ENCODE data around the gene GAS6. TPM values are rescaled to one million over a fixed set of nuclear protein-coding genes. Genes with fewer than 3 reads are reported as not detected.

GAS6 gene
- total RNA-seq, 1 experiment from 2014 or later, result 28.1 TPM

DNA sequence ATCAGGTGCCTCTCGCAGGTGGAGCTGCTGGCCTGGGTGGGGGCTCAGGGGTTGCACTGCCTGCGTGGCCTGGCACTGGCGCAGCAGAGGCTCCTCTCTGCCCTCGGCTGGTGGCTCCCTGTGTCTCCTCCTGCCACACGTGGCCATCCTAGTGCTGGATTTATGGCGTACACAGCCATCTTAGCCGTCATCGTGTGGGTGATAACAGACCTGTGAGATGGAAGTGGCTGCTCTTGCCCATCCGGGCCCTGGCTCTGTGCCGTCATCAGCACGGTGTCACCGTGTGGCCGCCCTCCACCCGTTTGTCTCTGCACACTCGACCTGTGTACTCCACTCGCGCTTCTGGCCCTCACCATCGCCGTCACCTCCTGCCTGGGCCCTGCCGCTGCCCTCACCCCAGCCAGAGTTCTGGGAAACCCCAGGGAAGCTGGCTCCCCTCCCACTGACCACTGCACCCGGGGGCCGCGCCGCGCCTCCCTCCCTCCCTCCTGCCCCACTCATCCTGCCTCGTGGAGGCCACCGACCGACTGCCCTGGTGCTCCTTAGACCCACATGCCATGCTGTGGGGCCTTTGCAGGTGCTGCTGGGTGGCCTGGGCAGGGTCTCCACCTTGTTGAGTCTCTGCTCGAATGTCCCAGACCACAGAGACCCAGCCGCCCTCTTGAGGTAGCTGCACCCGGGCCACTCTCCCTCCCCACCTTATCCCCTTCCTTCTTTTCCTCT lies 75.3 kb downstream of the GAS6 start:
- no TSS peak for BruUV-seq (replicated peaks)
- Histone ChIP-seq H3K4me3 (ENCODE audit: low read depth in 2 of 2, low read length in 2 of 2) (no peak overlapping the region), H3K4me1 (ENCODE audit: control insufficient read depth, insufficient read depth, low read length) (no peaks in the 10 kb centered on the region), H3K27ac (ENCODE audit: low read length) (no peak overlapping the region), H3K27me3 (ENCODE audit: control insufficient read depth, insufficient read depth, low read length) (no peaks in the 10 kb centered on the region), H3K36me3 (ENCODE audit: control insufficient read depth, insufficient read depth, low read length) (no peaks in the 10 kb centered on the region), H3K9me3 (ENCODE audit: control insufficient read depth, insufficient read depth, low read depth, low read length) (no peaks in the 10 kb centered on the region)
- in situ Hi-C loops (cut with HindIII; ENCODE audit: low pct_unique_long_range_greater_than_20kb, low sequenced_read_pairs), result no loop called here
- ChIA-PET POLR2A (no interaction called here), CTCF (no interaction called here)
- TF ChIP-seq TCF7L2 (IDR thresholded peaks at IDR 0.05; ENCODE audit: low read depth, low read length) (no peak), POLR2AphosphoS5 (IDR thresholded peaks at IDR 0.05; ENCODE audit: low read depth, low read length) (no peak), SIN3A (IDR thresholded peaks at IDR 0.05; ENCODE audit: borderline replicate concordance, insufficient read depth, low read depth, low read length) (no peak)
- TF ChIP-seq, protein P1, sequence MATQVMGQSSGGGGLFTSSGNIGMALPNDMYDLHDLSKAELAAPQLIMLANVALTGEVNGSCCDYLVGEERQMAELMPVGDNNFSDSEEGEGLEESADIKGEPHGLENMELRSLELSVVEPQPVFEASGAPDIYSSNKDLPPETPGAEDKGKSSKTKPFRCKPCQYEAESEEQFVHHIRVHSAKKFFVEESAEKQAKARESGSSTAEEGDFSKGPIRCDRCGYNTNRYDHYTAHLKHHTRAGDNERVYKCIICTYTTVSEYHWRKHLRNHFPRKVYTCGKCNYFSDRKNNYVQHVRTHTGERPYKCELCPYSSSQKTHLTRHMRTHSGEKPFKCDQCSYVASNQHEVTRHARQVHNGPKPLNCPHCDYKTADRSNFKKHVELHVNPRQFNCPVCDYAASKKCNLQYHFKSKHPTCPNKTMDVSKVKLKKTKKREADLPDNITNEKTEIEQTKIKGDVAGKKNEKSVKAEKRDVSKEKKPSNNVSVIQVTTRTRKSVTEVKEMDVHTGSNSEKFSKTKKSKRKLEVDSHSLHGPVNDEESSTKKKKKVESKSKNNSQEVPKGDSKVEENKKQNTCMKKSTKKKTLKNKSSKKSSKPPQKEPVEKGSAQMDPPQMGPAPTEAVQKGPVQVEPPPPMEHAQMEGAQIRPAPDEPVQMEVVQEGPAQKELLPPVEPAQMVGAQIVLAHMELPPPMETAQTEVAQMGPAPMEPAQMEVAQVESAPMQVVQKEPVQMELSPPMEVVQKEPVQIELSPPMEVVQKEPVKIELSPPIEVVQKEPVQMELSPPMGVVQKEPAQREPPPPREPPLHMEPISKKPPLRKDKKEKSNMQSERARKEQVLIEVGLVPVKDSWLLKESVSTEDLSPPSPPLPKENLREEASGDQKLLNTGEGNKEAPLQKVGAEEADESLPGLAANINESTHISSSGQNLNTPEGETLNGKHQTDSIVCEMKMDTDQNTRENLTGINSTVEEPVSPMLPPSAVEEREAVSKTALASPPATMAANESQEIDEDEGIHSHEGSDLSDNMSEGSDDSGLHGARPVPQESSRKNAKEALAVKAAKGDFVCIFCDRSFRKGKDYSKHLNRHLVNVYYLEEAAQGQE (IDR thresholded peaks at IDR 0.05; ENCODE audit: insufficient read depth in 1 of 2, low read depth in 2 of 2, low read length in 1 of 2), result no peak
- TF ChIP-seq, protein P2, sequence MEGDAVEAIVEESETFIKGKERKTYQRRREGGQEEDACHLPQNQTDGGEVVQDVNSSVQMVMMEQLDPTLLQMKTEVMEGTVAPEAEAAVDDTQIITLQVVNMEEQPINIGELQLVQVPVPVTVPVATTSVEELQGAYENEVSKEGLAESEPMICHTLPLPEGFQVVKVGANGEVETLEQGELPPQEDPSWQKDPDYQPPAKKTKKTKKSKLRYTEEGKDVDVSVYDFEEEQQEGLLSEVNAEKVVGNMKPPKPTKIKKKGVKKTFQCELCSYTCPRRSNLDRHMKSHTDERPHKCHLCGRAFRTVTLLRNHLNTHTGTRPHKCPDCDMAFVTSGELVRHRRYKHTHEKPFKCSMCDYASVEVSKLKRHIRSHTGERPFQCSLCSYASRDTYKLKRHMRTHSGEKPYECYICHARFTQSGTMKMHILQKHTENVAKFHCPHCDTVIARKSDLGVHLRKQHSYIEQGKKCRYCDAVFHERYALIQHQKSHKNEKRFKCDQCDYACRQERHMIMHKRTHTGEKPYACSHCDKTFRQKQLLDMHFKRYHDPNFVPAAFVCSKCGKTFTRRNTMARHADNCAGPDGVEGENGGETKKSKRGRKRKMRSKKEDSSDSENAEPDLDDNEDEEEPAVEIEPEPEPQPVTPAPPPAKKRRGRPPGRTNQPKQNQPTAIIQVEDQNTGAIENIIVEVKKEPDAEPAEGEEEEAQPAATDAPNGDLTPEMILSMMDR (IDR thresholded peaks at IDR 0.05), result no peak
- intact Hi-C loops (cut with micrococcal nuclease; ENCODE audit: unreplicated experiment), result no loop called here
- DNase-seq (ENCODE audit: low read depth, low spot score) (no peak), ATAC-seq (no peak)

GRCh38 chr13:113787694-113788093 lies 76.2 kb downstream of the GAS6 start:
- POLR2A ChIA-PET, result no interaction called here

More at GRCh38 chr13:113787694-113788093, 76.2 kb downstream of the GAS6 start:
- no TSS peak for BruUV-seq (replicated peaks)
- Histone ChIP-seq H3K27ac (ENCODE audit: low read length) (no peak overlapping the region), H3K27me3 (ENCODE audit: control insufficient read depth, insufficient read depth, low read length) (no peaks in the 10 kb centered on the region), H3K4me1 (ENCODE audit: control insufficient read depth, insufficient read depth, low read length) (no peaks in the 10 kb centered on the region), H3K4me3 (ENCODE audit: low read depth in 2 of 2, low read length in 2 of 2) (no peak overlapping the region), H3K36me3 (ENCODE audit: control insufficient read depth, insufficient read depth, low read length) (no peaks in the 10 kb centered on the region), H3K9me3 (ENCODE audit: control insufficient read depth, insufficient read depth, low read depth, low read length) (no peaks in the 10 kb centered on the region)
- CTCF ChIA-PET, result no interaction called here
- intact Hi-C loops (cut with micrococcal nuclease; ENCODE audit: unreplicated experiment) (no loop called here), in situ Hi-C loops (cut with HindIII; ENCODE audit: low pct_unique_long_range_greater_than_20kb, low sequenced_read_pairs) (no loop called here)
- ATAC-seq, result no peak
- TF ChIP-seq, protein P1 (IDR thresholded peaks at IDR 0.05; ENCODE audit: insufficient read depth in 1 of 2, low read depth in 2 of 2, low read length in 1 of 2), result no peak
- no peak for DNase-seq (ENCODE audit: low read depth, low spot score)
